NB4 (cell line): ENCODE data around the gene IL15RA.

Experiments used
- DNase-seq: peaks from one replicate; pipeline ENCODE4 v3.0.0; 2010; ENCODE audit warnings: low read depth
- H3K4me3 ChIP-seq: one replicate; pipeline ENCODE4 v1.5.1; 2011; ENCODE audit warnings: mild to moderate bottlenecking, low read depth, low read length, moderate library complexity
- MYC ChIP-seq: IDR thresholded peaks from 2 replicates; pipeline ENCODE4 v1.6.1; 2011; ENCODE audit warnings: low read depth, low read length
- POLR2A ChIP-seq: IDR thresholded peaks from 2 replicates; pipeline ENCODE4 v1.6.1; 2011; ENCODE audit warnings: mild to moderate bottlenecking; ENCODE audit not compliant: insufficient read length; ENCODE audit errors: extremely low read depth
- TF ChIP-seq, protein P1 (sequence below): IDR thresholded peaks from 2 replicates; pipeline ENCODE4 v1.6.1; 2011; ENCODE audit warnings: low read depth, low read length
- TF ChIP-seq, protein P2 (sequence below): IDR thresholded peaks from one replicate; pipeline ENCODE4 v1.5.1; 2012; ENCODE audit warnings: low read depth, low read length

Gene IL15RA

DNA sequence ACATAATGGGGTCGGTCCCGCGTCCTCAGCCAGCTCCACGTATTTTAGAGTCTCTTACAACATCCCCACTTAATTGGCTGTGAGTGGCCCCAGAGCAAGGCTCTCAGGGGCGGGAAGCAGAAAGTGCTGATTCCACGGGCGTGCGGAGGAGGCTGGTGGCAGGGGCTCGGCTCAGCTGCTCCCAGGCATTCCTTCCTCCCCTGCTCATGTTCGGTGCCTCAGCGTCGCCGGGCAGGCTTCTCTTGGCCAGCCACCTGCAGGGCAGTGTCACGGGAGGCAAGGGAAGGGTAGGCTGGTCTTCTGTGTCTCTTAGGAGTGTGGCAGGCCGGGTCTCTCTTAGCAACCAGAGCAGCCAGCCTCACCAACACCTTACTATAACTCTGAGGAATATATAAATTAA, 33.8 kb downstream of the IL15RA start:
- TF ChIP-seq, protein P1, sequence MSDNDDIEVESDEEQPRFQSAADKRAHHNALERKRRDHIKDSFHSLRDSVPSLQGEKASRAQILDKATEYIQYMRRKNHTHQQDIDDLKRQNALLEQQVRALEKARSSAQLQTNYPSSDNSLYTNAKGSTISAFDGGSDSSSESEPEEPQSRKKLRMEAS, result no peak
- TF ChIP-seq, protein P2, sequence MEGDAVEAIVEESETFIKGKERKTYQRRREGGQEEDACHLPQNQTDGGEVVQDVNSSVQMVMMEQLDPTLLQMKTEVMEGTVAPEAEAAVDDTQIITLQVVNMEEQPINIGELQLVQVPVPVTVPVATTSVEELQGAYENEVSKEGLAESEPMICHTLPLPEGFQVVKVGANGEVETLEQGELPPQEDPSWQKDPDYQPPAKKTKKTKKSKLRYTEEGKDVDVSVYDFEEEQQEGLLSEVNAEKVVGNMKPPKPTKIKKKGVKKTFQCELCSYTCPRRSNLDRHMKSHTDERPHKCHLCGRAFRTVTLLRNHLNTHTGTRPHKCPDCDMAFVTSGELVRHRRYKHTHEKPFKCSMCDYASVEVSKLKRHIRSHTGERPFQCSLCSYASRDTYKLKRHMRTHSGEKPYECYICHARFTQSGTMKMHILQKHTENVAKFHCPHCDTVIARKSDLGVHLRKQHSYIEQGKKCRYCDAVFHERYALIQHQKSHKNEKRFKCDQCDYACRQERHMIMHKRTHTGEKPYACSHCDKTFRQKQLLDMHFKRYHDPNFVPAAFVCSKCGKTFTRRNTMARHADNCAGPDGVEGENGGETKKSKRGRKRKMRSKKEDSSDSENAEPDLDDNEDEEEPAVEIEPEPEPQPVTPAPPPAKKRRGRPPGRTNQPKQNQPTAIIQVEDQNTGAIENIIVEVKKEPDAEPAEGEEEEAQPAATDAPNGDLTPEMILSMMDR, result no peak
- TF ChIP-seq MYC (no peak), POLR2A (no peak)
- DNase-seq, result no peak
- H3K4me3 ChIP-seq, result no peak overlapping the region

DNA sequence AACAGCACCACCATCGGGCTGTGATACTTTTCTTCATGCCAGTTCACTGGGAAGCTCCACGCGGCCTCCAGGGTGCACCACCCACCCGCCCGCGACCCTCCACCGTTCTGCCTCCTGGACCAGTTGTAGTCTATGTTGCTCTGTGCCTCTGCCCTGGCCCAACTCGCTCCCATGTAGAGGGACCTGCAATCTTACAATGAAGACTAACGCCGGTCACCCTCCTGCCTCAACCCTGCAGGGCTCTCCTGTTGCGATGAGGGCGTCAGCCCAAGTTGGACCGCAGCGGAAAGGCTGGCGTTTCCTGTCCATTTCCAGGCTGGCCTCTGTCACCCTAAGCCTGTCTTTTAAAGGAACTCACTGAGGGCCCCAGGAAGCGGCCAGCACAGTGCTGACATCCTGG, 34.9 kb downstream of the IL15RA start:
- H3K4me3 ChIP-seq, result no peak overlapping the region
- no peak for DNase-seq
- TF ChIP-seq, protein P2, result no peak
- no peak for TF ChIP-seq MYC
- TF ChIP-seq POLR2A, result no peak
- TF ChIP-seq, protein P1, result no peak

DNA sequence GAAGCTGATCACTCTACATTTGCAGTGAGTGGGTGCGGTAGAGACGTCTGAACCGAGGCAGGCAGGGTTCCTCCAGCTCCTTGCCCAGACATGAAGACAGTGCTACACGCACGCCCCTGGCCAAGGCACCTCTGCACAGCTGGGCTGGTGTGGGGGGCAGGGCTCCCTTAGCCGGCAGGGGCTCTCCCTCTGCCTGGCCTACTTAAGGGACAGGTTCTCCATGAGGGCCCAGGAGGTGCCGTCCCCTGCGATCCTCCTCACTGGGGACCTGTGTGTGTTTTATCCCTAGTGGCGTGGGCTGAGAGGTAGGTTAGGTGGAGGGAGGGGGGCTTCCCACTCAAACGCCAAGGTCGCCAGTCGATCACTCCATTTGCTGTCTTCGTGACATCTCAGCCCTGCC, 35.3 kb downstream of the IL15RA start:
- no peak for DNase-seq
- TF ChIP-seq, protein P1, result no peak
- TF ChIP-seq MYC (no peak), POLR2A (no peak)
- TF ChIP-seq, protein P2, result no peak
- no peak overlapping the region for H3K4me3 ChIP-seq

DNA sequence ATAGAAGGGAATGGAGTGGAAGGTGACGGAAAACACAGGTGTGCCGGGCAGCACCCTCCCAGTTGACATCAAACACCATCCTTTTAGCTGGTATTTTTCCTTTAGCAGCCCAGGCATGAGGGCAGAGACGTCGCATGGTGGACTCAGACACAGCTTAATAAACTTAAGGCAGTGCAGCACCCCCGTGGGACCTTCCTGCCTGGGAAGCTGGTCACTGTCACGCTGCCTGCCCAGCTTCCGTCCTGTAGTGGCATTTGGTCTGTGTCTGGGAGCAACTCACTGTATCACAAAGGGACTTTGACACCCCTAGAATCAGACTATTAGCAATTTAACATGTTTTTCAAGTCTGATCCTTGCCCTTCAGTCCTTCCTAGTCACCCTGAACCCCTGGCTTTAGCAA, 35.8 kb downstream of the IL15RA start:
- TF ChIP-seq MYC (no peak), POLR2A (no peak)
- TF ChIP-seq, protein P2, result no peak
- TF ChIP-seq, protein P1, result no peak
- no peak for DNase-seq

DNA sequence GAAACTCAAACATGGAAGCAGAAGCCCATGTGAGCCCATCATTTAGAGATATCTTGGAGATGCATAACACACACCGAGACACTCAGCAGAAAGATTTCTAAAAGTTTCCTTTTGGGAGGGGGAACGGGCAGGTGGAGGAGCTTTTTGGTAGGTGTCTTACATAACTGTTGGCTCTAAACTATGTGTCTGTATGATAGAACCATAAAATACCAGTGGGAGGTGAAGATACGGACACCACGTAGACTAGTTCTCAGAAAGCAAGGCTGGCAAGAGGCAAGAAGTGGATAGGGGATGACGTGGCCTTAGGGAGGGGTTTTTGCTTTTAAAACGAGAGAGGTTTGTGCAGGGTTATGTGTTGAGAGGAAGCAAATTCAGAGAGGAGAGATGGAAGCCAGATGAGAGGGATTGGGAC, 36.5 kb downstream of the IL15RA start:
- TF ChIP-seq, protein P2, result no peak
- TF ChIP-seq, protein P1, result no peak
- TF ChIP-seq POLR2A (no peak), MYC (no peak)
- DNase-seq, result no peak
- no peak overlapping the region for H3K4me3 ChIP-seq

More for the DNA sequence above, 35.8 kb downstream of the IL15RA start:
- no peak overlapping the region for H3K4me3 ChIP-seq

DNA sequence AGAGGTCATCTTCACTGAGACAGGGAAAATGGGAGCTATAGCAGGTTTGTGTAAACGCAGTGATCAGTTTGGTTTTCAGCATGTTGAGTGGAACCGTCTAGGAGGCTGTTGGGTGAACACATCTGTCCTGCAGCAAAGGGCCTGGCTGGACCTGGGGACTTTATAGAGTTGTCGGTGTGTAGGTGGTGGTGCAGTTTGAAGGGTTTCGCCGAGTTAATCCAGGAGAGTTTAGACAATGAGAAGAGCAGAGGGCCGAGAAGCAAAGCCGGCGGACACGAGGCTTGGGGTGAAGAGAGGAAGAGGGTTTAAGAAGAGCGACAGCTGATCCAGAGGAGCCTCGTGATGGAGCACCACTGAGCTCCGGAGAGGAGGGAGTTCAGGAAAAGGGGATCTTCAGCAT, 39.1 kb downstream of the IL15RA start:
- no peak for DNase-seq
- TF ChIP-seq MYC (no peak), POLR2A (no peak)
- TF ChIP-seq, protein P2, result no peak
- TF ChIP-seq, protein P1, result no peak
- no peak overlapping the region for H3K4me3 ChIP-seq
